Keratinocyte (primary cell): Measurements from ENCODE around the gene OR2T1. TPM values are rescaled to one million over a fixed set of nuclear protein-coding genes. Genes with fewer than 3 reads are reported as not detected.
"Not testable (repeated sequence)": the region's sequence is repeated elsewhere in the genome, so short reads cannot be mapped to it uniquely, and the experiment has no call there.

Experiments used
- DNase-seq: peaks from one replicate; pipeline ENCODE4 v3.0.0-alpha.2; 2011; ENCODE audit warnings: low read depth, missing footprints, low spot score
- FAIRE-seq: peaks from 2 replicates; lab custom pipeline; 2011; peaks lifted over from hg19 to GRCh38; lab: Jason Lieb, UNC
- H2AFZ ChIP-seq: 2 replicates; pipeline ENCODE4 v1.6.0; 2012; ENCODE audit warnings: low read length, control low read depth, inconsistent platforms; ENCODE audit not compliant: control insufficient read depth
- H3K27ac ChIP-seq: 2 replicates; pipeline ENCODE4 v1.5.1; 2011; ENCODE audit warnings: low read length; ENCODE audit not compliant: control insufficient read depth, insufficient read depth
- H3K27me3 ChIP-seq: 3 replicates; pipeline ENCODE4 v1.6.0; 2011; ENCODE audit warnings: low read length; ENCODE audit not compliant: control insufficient read depth, insufficient read depth; ENCODE audit errors: extremely low read depth
- H3K36me3 ChIP-seq, 2 experiments: 2 replicates in 1 of 2; 3 replicates in 1 of 2; pipeline ENCODE4 v1.5.1; 2011; ENCODE audit warnings: low read length in 2 of 2, mild to moderate bottlenecking in 1 of 2; ENCODE audit not compliant: control insufficient read depth in 2 of 2, insufficient read depth in 2 of 2; ENCODE audit errors: extremely low read depth in 1 of 2
- H3K4me1 ChIP-seq: 3 replicates; pipeline ENCODE4 v1.5.1; 2011; ENCODE audit warnings: low read length; ENCODE audit not compliant: control insufficient read depth, insufficient read depth; ENCODE audit errors: extremely low read depth
- H3K4me2 ChIP-seq: 3 replicates; pipeline ENCODE4 v1.6.0; 2011; ENCODE audit warnings: low read depth, low read length; ENCODE audit not compliant: control insufficient read depth, insufficient read depth; ENCODE audit errors: extremely low read depth
- H3K4me3 ChIP-seq, 3 experiments: fragments of 200-600 bp in 1 of 3; sonication (generic) in 1 of 3; 2 replicates in 2 of 3; 3 replicates in 1 of 3; pipeline ENCODE4 v1.5.1; 2011 to 2016; ENCODE audit warnings: low read length in 3 of 3, mild to moderate bottlenecking in 3 of 3, control low read depth in 2 of 3, inconsistent platforms in 1 of 3, low read depth in 1 of 3, mixed read lengths in 1 of 3, mixed run types in 1 of 3, moderate library complexity in 1 of 3; ENCODE audit not compliant: control insufficient read depth in 2 of 3, insufficient read depth in 2 of 3; ENCODE audit errors: extremely low read depth in 1 of 3
- H3K79me2 ChIP-seq: 2 replicates; pipeline ENCODE4 v1.6.0; 2012; ENCODE audit warnings: low read length; ENCODE audit not compliant: control insufficient read depth, insufficient read depth
- H3K9ac ChIP-seq: 3 replicates; pipeline ENCODE4 v1.6.0; 2011; ENCODE audit warnings: low read length; ENCODE audit not compliant: control insufficient read depth, insufficient read depth; ENCODE audit errors: extremely low read depth
- H3K9me1 ChIP-seq: 3 replicates; pipeline ENCODE4 v1.6.0; 2011; ENCODE audit warnings: low read length; ENCODE audit not compliant: control insufficient read depth, insufficient read depth; ENCODE audit errors: extremely low read depth
- H3K9me3 ChIP-seq: 2 replicates; pipeline ENCODE4 v1.5.1; 2012; ENCODE audit warnings: low read depth, low read length; ENCODE audit not compliant: control insufficient read depth
- H4K20me1 ChIP-seq: 3 replicates; pipeline ENCODE4 v1.6.0; 2011; ENCODE audit warnings: low read length; ENCODE audit not compliant: control insufficient read depth, insufficient read depth; ENCODE audit errors: extremely low read depth
- dilution Hi-C: fragments of 300-500 bp; cut with MboI; formaldehyde crosslinking; loops from one replicate; pipeline ENCODE4 v1.7.0; 2020; ENCODE audit warnings: low sequenced_read_pairs; ENCODE audit not compliant: extremely low pct_ligation_motif_present
- polyA plus RNA-seq, 5 experiments: library from polyadenylated mRNA; depleted of rRNA in 3 of 5; stranded (reverse) in 3 of 5; stranded (forward) in 1 of 5; unstranded in 1 of 5; fragments of >200 nt; gene quantifications; 1 replicate in 1 of 5; 2 replicates in 3 of 5; 3 replicates in 1 of 5; pipeline versions ENCODE4 v1.2.1 to v1.2.3, GENCODE V29; 2011 to 2012; ENCODE audit warnings: missing spikeins in 2 of 5, low read depth in 1 of 5, low replicate concordance in 1 of 5

OR2T1 gene
- polyA plus RNA-seq, 1 donor (not counting 4 experiments of a cell fraction or from before 2014, with no cell fraction given) = not detected

- H4K20me1 ChIP-seq, DNase-seq, H3K27ac ChIP-seq, H3K36me3 ChIP-seq, H3K9ac ChIP-seq, H3K9me3 ChIP-seq, H3K27me3 ChIP-seq, H2AFZ ChIP-seq, H3K79me2 ChIP-seq, H3K4me3 ChIP-seq, FAIRE-seq, H3K4me2 ChIP-seq, dilution Hi-C loops, H3K9me1 ChIP-seq, H3K4me1 ChIP-seq: not testable (repeated sequence)
Measured at GRCh38 chr1:248456635-248457034, 53.8 kb downstream of the OR2T1 start.

Other genes with a start within 250 kb of the OR2T1 start
- not detected in 3 replicates for gene OR2M2, start 228.2 kb upstream of the OR2T1 start, polyA plus RNA-seq
- not detected in 3 replicates for gene OR2M3, start 205.8 kb upstream of the OR2T1 start, polyA plus RNA-seq
- gene OR2M4, start 171.6 kb upstream of the OR2T1 start, polyA plus RNA-seq = not detected in 3 replicates
- not detected in 3 replicates for gene OR2T33, start 125.1 kb upstream of the OR2T1 start, polyA plus RNA-seq
- not detected in 3 replicates for gene OR2T12, start 99.6 kb upstream of the OR2T1 start, polyA plus RNA-seq
- not detected in 3 replicates for gene OR2M7, start 78.5 kb upstream of the OR2T1 start, polyA plus RNA-seq
- not detected in 3 replicates for gene OR14C36, start 54.3 kb upstream of the OR2T1 start, polyA plus RNA-seq
- gene OR2T4, start 41.4 kb upstream of the OR2T1 start, polyA plus RNA-seq = not detected in 3 replicates
- not detected in 3 replicates for gene OR2T6, start 27.3 kb upstream of the OR2T1 start, polyA plus RNA-seq
- gene OR2T2, start 42.6 kb downstream of the OR2T1 start, polyA plus RNA-seq = not detected in 3 replicates
- not detected in 3 replicates for gene OR2T3, start 70.3 kb downstream of the OR2T1 start, polyA plus RNA-seq
- not detected in 3 replicates for gene OR2T5, start 85.5 kb downstream of the OR2T1 start, polyA plus RNA-seq
- not detected in 3 replicates for gene OR2G6, start 105.0 kb downstream of the OR2T1 start, polyA plus RNA-seq
- gene OR2T29, start 159.7 kb downstream of the OR2T1 start, polyA plus RNA-seq = not detected in 3 replicates
- gene OR2T34, start 171.7 kb downstream of the OR2T1 start, polyA plus RNA-seq = not detected in 3 replicates
- not detected in 3 replicates for gene OR2T10, start 194.7 kb downstream of the OR2T1 start, polyA plus RNA-seq
- gene OR2T11, start 232.0 kb downstream of the OR2T1 start, polyA plus RNA-seq = not detected in 3 replicates
- gene OR2T35, start 242.2 kb downstream of the OR2T1 start, polyA plus RNA-seq = not detected in 3 replicates